ENCODE results near the gene KYAT1.

The KYAT1 gene

DNA sequence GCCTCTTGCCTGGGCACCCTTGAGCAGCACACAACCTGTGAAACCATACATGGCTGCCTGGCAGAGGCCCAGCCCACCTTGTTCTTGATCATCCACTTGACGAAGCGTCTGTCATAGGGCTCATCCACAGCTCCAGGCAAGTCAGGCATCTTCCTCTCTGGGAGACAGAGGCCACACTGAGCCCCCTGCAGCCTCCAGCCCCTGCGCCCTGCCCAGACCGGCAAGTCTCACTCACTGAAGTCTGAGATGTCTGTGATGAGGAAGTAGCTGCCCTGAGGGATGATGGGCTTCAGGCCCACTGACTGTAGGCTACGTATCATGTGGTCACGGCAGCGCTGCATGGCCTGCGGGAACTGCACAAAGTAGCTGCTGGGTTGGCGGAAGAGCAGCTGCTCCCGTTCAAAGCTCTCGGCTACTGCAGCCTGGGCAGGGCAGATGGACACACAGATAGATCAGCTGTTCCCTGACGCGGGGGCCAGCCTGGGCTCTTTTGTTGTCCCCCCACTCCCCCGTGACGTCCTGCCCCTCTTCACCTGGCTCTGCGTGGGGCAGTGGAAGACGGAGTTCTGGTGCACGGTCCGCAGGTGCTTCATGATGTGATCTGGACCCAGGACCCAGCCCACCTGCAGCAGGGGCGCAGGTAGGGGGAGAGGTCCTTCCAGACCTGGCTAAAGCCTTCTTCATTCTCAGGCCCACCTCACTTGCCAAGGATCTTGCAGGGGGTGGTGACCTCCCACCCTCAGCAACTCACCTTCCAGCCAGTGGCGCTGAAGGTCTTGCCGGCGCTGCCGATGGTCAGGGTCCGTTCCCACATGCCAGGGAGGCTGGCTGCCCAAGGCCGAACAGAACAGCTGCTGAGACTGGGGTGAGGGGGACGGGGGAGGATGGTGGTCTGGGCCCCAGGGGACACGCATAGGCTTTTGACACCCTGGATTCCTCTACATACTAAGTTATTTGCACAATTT is 46.2 kb downstream of the KYAT1 start:
- no peak for DNase-seq

- no peak for DNase-seq
These were observed 48.1 kb downstream of the KYAT1 start for GRCh38 chr9:128833696-128834095.

GRCh38 chr9:128829477-128830251 is 52.1 kb downstream of the KYAT1 start, which contains the start of gene SPOUT1:
Gene SPOUT1 (minus strand): TSS chr9:128829794. CDS start chr9:128829780, 14 bp downstream.
- DNase-seq, result peak; percentile 88

- DNase-seq, result no peak
These were observed 52.9 kb downstream of the KYAT1 start for GRCh38 chr9:128828719-128829452.

DNA sequence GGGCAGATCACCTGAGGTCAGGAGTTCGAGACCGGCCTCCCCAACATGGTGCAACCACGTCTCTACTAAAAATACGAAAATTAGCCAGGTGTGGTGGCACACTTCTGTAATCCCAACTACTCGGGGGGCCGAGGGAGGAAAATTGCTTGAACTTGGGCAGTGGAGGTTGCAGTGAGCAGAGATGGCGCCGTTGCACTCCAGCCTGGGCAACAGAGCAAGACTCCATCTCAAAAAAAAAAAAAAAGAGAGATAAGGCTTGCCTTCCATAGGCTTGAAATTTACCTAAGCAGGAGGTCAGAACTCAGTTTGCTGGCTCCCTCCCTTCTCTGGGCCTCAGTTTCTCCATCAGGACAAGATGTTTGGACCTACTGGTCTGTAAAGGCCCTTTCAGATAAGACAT is 53.5 kb downstream of the KYAT1 start:
- DNase-seq, result no peak

GRCh38 chr9:128825923-128826700 is 55.6 kb downstream of the KYAT1 start:
- no peak for DNase-seq

- DNase-seq, result no peak
These were observed 56.8 kb downstream of the KYAT1 start for GRCh38 chr9:128824911-128825310.

DNA sequence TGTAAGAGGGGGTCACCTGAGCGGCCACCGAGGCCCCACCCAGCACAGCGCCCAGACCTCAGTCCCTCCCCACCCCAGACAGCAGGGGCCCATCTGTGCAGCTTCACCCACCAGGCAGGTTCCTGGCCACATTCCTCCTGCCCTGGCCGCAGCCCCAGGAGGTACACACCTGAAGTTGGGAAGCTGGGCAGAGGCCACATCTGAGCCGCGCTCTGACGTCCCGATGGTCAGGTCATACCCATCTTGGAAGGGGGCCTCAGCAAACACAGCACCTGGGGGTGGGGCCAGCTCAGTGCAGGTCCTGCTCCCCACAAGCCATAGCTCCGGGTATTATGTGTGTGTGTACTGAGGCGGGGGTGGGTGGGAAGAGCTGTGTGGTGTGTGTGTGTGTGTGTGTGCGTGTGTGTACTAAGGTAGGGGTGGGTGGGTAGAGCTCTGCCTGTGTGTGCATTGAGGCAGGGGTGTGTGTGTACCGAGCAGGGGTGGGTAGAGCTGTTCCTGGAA is 57.8 kb downstream of the KYAT1 start:
- no peak for DNase-seq

DNA sequence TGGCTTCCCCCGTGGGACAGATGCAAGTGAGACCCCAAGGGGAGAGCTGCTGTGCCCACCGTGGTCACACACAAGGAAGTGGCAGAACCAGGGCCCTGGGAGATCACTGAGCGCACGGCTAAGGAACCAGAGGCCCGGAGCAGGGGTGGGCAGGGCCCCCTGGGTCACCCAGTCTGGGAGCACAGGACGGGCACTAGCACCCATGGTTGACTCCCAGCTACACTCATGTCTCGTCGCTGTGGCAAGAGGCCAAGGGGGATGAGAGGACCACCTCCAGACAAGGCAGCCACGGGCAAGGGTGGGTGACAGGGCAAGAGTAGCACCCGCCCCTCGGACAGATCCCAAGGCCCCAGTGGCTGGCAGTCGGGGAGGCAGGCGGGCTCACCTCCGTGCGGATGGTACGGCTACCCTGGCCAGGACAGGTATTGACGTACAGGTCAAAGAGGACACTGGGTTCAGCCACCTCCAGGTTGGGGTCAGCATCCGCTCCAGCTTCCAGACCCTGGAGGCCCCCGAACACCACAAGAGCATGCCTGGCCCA is 58.3 kb downstream of the KYAT1 start:
- DNase-seq, result no peak

GRCh38 chr9:128822407-128823042 is 59.2 kb downstream of the KYAT1 start:
- DNase-seq, result no peak

DNA sequence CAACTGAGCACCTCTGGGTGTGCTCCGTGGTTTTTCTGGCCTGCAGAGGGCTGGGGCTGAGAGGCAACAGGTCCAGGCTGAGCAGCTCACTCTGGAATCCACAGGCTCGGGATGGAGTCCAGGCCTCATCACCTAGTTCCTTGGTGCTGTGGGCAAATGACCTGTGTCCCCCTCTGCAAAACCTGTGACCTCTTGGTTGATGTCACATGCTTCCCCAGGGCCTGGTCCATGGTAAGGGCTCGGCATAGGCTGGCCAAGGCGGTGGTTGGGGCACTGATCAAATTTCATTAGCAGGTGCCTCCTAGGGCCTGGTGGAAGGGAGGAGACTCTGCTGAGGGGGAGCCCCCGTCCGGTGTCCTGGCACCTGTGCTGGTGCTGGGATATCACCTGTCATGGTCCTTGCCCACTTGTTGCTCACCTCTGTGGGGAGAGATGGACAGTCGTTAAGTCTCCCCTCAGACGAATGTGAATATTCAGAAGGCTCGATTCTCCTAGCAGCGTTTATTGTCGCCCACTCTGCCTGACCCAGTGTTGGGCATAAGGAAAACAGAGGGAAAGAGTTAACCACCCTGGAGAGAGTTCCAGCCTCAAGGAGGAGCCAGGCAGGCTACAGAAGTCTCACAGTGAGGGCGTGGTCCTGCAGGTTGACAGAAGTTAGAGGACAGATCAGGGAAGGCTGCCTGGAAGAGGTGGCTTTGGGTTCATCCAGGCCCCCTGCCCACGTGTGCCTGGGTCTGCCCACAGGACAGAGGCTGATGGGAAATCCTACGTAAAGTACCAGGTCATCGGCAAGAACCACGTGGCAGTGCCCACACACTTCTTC is 60.0 kb downstream of the KYAT1 start:
- DNase-seq, result no peak

- no peak for DNase-seq
These were observed 60.8 kb downstream of the KYAT1 start for GRCh38 chr9:128820665-128821583.

DNA sequence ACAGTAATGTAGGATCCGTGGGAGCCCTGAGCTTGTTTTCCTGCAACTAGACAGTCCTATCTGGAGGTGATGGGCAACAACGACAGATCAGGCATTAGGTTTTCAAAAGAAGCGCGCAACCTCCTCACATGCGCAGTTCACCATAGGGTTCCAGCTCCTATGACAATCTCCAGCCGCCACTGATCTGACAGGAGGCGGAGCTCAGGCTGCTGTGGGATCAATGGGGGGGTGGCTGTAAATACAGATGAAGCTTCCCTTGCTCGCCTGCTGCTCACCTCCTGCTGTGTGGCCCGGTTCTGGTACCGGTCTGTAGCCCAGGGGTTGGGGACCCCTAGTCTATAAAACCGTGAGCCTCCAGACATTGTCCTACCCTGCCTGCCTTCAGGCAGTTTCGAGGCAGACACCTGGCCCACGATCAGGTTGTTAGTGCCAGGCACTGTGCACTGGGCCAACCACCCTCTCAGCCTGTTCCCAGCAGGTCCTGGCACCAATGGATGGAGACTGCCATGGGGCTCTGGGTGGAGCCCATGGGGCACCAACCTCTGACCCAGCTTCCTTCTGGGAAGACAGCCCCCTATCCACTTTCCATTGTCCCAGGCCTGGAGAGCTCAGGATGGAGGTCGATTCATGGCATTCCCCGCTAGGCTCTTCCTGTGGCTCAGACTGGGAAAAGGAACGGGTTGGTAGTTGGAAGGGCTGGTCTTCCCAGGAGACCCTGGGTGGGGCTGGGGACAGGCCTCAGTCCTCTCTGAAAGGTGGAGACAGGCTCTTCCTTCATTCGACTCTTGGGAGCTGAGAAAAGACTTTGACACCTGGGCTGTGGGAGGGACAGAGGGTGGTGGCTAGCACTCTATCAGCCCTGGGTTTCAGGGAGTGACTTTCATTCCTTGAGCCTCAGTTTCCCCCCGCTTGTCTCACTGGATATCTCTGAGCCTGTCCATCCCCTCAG is 61.8 kb downstream of the KYAT1 start:
- no peak for DNase-seq

DNA sequence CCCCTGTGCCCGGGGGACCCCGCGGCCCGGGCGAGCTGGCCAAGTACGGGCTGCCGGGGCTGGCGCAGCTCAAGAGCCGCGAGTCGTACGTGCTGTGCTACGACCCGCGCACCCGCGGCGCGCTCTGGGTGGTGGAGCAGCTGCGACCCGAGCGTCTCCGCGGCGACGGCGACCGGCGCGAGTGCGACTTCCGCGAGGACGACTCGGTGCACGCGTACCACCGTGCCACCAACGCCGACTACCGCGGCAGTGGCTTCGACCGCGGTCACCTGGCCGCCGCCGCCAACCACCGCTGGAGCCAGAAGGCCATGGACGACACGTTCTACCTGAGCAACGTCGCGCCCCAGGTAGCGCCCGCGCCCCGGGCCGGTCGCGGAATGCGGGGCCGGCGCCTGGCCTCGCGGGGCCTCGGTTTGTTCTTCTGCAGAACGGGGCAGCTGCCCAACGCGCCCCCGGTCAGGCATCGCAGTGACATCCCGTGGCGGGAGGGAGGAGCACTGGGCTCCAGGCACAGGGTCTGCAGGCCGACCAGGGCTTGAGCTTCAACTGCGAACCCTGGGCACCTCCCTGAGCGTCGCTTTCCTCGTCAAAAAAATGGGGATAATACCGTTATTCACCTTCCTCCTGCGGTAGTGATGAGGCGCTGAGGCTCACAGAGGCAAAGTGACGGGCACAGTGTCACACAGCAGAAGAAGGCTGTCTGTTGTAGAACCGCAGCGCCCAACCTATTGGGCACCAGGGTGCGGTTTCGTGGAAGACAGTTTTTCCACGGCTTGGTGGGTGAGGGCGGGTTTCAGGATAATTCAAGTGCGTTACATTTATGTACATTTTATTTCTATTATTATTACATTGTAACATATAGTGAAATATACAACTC is 62.7 kb downstream of the KYAT1 start:
- DNase-seq, result no peak

GRCh38 chr9:128818099-128818838 is 63.5 kb downstream of the KYAT1 start, which contains the start of gene ENDOG:
Gene ENDOG (plus strand): TSS chr9:128818500. CDS start chr9:128818685, 185 bp downstream.
- peak; percentile 90 for DNase-seq

DNA sequence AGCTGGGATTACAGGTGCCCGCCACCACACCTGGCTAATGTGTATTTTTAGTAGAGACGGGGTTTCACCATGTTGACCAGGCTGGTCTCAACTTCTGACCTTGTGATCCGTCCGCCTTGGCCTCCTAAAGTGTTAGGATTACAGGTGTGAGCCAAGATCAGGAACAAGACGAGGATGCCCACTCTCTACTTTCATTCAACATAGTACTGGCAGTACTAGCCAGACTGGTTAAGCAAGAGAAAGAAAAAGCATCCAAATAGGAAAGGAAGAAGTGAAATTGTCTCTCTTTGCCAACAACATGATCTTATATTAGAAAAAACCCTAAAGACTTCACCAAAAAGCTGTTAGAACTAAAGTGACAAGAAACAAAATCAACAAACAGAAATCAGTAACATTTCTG is 70.9 kb downstream of the KYAT1 start:
- no peak for DNase-seq

Data from SHP77 treated with DMSO at 0.1 percent for 48 hours (cell line).